GM21367 (cell line): ENCODE results near the gene VENTX.
"Not testable (repeated sequence)": the region's sequence is repeated elsewhere in the genome, so short reads cannot be mapped to it uniquely, and the experiment has no call there.

Experiments
- ATAC-seq: cut with Tn5 transposase; IDR thresholded peaks from one replicate; pipeline ENCODE4 v1.9.1; 2021; ENCODE audit not compliant: unreplicated experiment

VENTX gene

GRCh38 chr10:133234796-133235195 is 2.9 kb upstream of the VENTX start:
- not testable (repeated sequence) for ATAC-seq

GRCh38 chr10:133235265-133235855 is 2.3 kb upstream of the VENTX start:
- no peak for ATAC-seq

GRCh38 chr10:133235932-133236331 is 1.7 kb upstream of the VENTX start:
- no peak for ATAC-seq

- no peak for ATAC-seq
Measured at GRCh38 chr10:133236401-133237240, 1.0 kb upstream of the VENTX start.

GRCh38 chr10:133237241-133237587 is 441 bp upstream of the VENTX start:
- no peak for ATAC-seq

GRCh38 chr10:133238466-133238804 is 780 bp downstream of the VENTX start:
- no peak for ATAC-seq

- ATAC-seq: no peak
Measured at GRCh38 chr10:133239990-133240389, 2.3 kb downstream of the VENTX start.

- no peak for ATAC-seq
Measured at GRCh38 chr10:133241501-133242205, 4.0 kb downstream of the VENTX start.

GRCh38 chr10:133242611-133243356 is 5.1 kb downstream of the VENTX start:
- ATAC-seq: no peak

GRCh38 chr10:133243593-133243992 is 5.9 kb downstream of the VENTX start:
- no peak for ATAC-seq

- ATAC-seq: no peak
Measured at GRCh38 chr10:133245439-133246235, 8.0 kb downstream of the VENTX start.

GRCh38 chr10:133246236-133246626 is 8.6 kb downstream of the VENTX start:
- ATAC-seq: no peak

- no peak for ATAC-seq
Measured at GRCh38 chr10:133247681-133248333, 10.2 kb downstream of the VENTX start.

GRCh38 chr10:133248334-133248715 is 10.7 kb downstream of the VENTX start:
- ATAC-seq: no peak

GRCh38 chr10:133249094-133249780 is 11.6 kb downstream of the VENTX start:
- ATAC-seq: no peak

GRCh38 chr10:133249975-133250754 is 12.5 kb downstream of the VENTX start:
- no peak for ATAC-seq

GRCh38 chr10:133251388-133252222 is 13.9 kb downstream of the VENTX start:
- no peak for ATAC-seq

GRCh38 chr10:133252223-133252552 is 14.5 kb downstream of the VENTX start:
- ATAC-seq: no peak
